ENCODE measurements around the gene ST3GAL4.
A peak's percentile ranks its signal among the peaks of the same experiment; 100 is the strongest.
"Not testable (repeated sequence)": the region's sequence is repeated elsewhere in the genome, so short reads cannot be mapped to it uniquely, and the experiment has no call there.

ST3GAL4 gene

DNA sequence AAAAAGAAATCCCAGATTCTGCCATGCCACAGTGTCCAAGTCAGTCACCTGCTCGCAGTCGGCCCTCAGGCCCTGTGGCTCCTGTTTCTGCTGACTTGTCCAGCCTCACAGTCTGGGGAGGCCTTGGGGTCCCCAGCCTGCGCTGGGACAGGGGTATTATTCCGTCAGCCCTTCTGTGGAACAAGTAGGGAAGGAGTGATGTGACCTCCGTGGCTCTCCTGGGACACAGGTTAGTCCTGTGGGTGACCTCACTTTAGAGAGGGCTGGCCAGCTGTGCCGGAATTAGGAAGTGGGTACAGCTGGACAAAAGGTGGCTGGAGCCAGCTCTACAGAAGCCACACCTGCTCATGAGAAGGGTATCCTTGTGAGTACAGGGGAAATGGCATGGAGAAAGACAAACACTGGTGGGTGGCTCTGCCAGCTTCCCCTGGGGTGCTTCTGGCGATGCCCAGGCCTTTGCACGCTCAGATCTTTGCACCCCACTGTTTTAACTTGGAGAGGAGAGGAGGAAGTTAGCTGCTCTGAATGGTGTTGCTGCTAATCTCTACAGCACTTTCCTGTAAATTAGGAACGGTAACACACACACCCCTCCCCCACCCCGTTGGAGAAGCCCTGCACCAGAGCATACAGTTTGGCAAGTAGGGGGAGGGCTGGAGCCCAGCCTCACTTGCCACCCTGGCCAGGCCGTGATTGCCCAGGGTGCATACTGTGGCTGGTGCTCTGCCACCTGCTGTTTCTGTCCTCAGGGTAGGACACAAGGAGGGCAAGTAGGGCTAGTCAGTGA, 13.0 kb downstream of the ST3GAL4 start:
- CTCF ChIA-PET; DNase-seq (ENCODE audit: low spot score); POLR2A ChIA-PET (ENCODE audit: low non-redundant PET): not testable (repeated sequence)
- H3K27ac ChIP-seq: peak overlapping the region; percentile 66

DNA sequence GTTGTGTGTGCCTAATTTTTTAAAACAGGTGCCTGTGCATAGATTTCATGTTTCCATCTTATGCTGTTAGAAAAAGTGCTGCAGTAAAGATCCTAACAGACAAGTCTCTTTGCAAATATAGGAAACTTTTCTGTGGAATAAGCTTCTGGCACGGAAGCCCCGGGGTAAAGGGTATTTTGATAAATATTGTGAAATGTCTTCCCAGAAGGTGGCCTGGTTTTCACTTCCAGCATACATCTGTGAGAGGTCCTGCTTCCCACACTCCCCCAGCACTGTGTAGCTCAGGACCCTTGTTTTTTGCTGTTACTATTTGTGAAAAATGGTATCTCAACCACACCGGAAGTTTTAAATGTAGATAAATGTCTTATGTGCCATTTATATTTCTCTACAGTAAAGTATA, 14.5 kb downstream of the ST3GAL4 start:
- ChIA-PET CTCF (interaction anchor here (1.0 kb wide), 1 partner anchor 111 kb away, joined by 3 read pairs; no protein-coding TSS in a partner anchor), POLR2A (ENCODE audit: low non-redundant PET) (no interaction called here)
- H3K27ac ChIP-seq: no peak overlapping the region
- TF ChIP-seq, protein P1, sequence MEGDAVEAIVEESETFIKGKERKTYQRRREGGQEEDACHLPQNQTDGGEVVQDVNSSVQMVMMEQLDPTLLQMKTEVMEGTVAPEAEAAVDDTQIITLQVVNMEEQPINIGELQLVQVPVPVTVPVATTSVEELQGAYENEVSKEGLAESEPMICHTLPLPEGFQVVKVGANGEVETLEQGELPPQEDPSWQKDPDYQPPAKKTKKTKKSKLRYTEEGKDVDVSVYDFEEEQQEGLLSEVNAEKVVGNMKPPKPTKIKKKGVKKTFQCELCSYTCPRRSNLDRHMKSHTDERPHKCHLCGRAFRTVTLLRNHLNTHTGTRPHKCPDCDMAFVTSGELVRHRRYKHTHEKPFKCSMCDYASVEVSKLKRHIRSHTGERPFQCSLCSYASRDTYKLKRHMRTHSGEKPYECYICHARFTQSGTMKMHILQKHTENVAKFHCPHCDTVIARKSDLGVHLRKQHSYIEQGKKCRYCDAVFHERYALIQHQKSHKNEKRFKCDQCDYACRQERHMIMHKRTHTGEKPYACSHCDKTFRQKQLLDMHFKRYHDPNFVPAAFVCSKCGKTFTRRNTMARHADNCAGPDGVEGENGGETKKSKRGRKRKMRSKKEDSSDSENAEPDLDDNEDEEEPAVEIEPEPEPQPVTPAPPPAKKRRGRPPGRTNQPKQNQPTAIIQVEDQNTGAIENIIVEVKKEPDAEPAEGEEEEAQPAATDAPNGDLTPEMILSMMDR (conservative IDR thresholded peaks at IDR 0.05; ENCODE audit: low read depth): no peak
- DNase-seq (ENCODE audit: low spot score): no peak

DNA sequence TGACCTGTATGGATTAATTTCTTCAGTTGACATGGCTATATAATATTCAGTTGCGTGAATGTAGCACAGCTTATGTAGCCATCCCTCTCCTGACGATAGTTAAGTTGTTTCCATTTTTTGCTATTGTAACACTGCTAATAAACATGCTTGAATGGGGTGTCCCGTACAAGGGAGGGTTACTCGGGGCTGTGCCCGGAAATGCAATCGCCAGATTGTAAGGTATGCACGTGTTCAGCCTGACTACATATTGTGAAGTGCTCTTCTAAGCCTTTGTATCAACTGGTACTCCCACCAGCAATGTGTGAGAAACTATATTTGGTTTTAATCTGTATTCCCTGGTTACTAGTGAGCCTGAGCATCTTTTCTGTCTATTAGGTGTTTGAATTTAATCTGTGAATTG, 16.1 kb downstream of the ST3GAL4 start:
- ChIA-PET POLR2A (ENCODE audit: low non-redundant PET) (no interaction called here), CTCF (no interaction called here)
- TF ChIP-seq, protein P1 (conservative IDR thresholded peaks at IDR 0.05; ENCODE audit: low read depth): no peak
- no peak overlapping the region for H3K27ac ChIP-seq
- DNase-seq (ENCODE audit: low spot score): no peak

DNA sequence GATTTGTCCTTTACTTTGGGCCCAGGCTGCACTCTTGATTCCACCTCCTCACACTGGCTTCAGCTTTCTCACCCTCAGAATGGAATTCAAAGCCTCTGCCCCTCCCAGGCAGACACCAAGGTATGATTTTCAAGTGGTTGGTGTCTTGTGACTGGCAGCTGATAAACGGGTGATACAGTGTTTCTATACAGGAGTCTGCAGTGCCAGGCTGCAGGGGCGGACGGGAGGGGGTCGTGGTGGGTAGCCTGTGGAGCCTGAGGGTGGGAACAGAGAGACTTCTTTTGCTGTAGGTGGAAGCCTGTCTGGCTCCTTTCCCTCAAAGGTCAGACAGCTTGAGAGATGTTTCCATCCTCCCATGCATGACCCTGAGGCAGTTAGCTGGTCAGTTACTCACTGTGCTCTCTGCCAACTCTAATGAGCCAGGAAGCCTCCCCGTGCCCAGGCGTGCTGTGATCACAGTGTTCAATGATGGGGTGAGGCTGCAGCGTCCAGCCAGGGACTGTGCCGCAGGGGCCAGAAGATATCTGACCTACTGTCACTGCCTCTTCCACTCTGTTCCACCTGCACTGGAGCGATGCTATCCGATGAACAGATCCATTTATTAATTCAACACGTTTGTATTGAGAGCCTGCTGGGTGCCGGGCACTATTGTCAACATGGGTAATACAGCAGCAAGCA, 18.0 kb downstream of the ST3GAL4 start:
- peak overlapping the region; percentile 96 for H3K27ac ChIP-seq
- CTCF ChIA-PET: interaction anchor here (0.6 to 1.1 kb wide), 3 partner anchors 31 to 107 kb away, joined by 3 to 4 read pairs (median 4); no protein-coding TSS in a partner anchor
- POLR2A ChIA-PET (ENCODE audit: low non-redundant PET); DNase-seq (ENCODE audit: low spot score): not testable (repeated sequence)

DNA sequence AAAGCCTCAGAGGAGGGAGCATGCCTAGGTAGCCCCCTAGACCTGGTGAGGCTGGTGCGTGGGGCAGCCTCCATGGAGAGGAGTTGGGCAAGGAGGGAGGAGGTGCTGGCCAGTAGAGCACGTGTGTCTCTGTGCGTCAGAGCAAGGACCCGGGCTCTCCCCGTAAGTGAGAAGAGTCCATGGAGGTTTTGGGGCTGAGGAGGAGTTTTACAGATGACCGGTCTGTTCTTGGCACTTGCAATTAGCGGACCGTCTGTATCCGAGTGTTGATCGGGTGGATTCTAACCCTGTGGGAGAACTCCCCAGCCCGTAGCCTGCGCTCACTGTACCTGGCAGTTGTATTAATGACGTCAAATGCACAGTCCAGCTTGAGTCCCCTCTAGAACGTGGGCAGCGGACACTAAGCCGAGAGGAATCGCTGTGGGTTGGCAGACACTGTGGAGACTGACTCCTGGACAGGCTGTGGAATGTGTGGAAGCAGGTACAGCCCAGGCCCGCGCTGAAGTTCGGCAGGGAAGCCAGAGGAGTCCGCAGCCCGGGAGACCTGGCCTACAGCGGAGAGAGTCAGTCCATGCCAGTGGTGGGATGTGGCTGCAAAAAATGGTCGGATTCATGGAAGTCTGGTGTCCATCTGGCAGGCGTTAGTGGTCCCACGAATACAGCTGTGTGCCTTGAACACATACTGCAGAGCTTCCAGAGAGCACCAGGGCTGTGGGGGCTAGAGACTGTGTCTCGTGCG, 19.2 kb downstream of the ST3GAL4 start:
- peak overlapping the region; percentile 96 for H3K27ac ChIP-seq
- POLR2A ChIA-PET (ENCODE audit: low non-redundant PET); CTCF ChIA-PET; DNase-seq (ENCODE audit: low spot score): not testable (repeated sequence)

DNA sequence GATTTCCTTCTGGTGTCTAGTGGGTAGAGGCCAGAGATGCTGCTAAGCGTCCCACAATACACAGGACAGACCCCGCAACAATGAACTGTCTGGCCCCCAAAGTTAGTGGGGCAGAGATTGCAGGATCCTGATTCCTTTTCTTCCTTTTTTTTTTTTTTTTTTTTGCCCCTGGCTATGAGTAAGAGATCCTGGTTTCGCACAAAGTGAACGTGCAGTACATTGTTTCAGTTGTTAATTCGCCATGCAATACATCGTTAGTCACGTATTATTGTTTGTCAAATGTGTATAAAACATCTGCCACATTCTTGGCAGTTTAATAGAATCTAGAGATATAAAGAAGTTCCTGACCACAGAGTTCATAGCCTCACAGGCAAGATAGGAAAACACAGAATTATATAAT, 20.2 kb downstream of the ST3GAL4 start:
- CTCF ChIA-PET: no interaction called here
- H3K27ac ChIP-seq: peak overlapping the region; percentile 96
- TF ChIP-seq, protein P1 (conservative IDR thresholded peaks at IDR 0.05; ENCODE audit: low read depth): no peak
- POLR2A ChIA-PET (ENCODE audit: low non-redundant PET): no interaction called here
- DNase-seq (ENCODE audit: low spot score): peak; percentile 66

DNA sequence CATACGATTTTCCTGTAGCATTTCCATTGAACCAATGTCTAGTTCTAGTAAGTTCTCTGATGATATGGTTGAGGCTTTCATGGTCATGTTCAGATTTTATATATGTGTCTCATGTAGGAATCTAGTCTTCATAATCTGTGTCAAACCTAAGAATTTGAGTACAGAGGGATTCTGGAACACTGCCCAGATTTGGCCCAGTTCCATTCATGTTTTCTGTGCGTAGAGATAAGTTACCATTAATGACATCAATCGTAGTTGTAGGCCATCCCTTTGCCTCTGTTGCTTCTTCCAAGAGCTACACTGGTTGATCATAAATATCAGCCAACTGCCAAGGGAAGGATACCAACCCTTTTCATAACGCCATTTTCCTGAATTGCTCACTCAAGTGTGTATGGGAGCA, 23.3 kb downstream of the ST3GAL4 start:
- TF ChIP-seq, protein P1 (conservative IDR thresholded peaks at IDR 0.05; ENCODE audit: low read depth): no peak
- H3K27ac ChIP-seq: no peak overlapping the region
- DNase-seq (ENCODE audit: low spot score): no peak
- ChIA-PET POLR2A (ENCODE audit: low non-redundant PET) (no interaction called here), CTCF (interaction anchor here (0.5 kb wide), 1 partner anchor 22 kb away, joined by 3 read pairs; no protein-coding TSS in a partner anchor)

DNA sequence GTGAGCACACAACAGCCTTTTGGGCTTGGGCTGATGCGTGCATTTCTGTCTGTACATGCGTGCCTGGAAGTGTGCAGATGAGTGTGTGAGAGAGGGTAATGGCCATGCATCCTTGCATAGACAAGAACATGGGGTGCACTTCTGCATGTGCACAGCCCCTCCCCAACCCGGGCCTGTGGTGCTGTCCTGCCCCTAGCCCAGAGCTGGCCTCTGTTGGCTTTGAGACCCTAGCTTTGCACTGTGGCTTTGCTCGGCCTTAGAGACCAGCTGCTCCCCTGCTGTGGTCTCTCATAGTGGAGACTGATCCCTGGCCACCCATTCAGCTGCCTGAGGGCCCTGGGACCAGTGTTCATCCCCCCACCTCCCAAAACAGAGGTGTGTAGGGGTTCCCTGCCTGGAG, 25.4 kb downstream of the ST3GAL4 start:
- no peak for DNase-seq (ENCODE audit: low spot score)
- TF ChIP-seq, protein P1 (conservative IDR thresholded peaks at IDR 0.05; ENCODE audit: low read depth): no peak
- ChIA-PET CTCF (no interaction called here), POLR2A (ENCODE audit: low non-redundant PET) (no interaction called here)
- H3K27ac ChIP-seq: peak overlapping the region; percentile 40

DNA sequence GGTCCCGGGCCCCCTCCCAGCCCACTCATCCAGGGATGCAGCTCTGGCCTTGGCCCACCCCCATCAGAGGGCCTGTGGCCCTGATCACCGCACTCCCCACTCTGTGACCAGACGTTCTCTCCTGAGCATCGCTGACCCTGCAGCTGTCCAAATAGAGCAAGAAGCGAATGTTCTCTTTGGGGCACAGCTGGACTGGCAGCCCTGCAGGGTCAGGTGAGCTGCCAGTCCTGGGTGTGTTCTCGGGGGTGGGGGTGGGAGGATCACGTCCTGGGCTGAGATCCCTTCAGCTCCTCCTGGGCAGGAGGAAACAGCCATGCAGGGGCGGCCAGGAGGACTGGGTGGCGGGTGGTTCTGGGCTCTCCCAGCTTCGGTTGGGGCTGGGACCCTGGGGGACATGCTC, 26.5 kb downstream of the ST3GAL4 start:
- CTCF ChIA-PET; H3K27ac ChIP-seq; POLR2A ChIA-PET (ENCODE audit: low non-redundant PET); DNase-seq (ENCODE audit: low spot score): not testable (repeated sequence)

DNA sequence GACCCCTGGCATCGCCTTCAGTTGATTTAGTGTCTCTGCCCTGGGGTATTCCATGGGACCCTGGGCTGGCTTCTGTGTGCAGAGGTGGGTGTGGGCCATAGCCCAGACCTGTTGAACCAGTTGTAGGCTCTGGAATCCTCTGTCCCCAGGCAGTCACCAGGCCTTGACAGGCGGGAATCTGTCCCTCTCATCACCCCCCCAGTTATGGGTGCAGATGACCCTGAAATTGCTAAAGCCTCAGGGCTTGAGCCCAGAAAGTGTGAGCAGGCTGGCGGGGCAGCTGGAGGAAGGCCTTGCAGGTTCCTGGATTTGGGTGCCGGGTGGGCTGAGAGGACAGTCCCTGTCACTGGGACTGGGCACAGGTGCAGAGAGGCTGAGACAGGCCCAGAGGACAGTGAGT, 27.2 kb downstream of the ST3GAL4 start:
- POLR2A ChIA-PET (ENCODE audit: low non-redundant PET); DNase-seq (ENCODE audit: low spot score); CTCF ChIA-PET: not testable (repeated sequence)
- peak overlapping the region; percentile 89 for H3K27ac ChIP-seq

Data from RWPE1 (cell line).